HEK293T (cell line): ENCODE results near the gene SMAP2.

ENCODE experiments used
- BHLHE40 ChIP-seq: fragments of 450-650 bp; IDR thresholded peaks from 2 replicates; pipeline ENCODE4 v1.6.1; 2016; ENCODE audit warnings: mild to moderate bottlenecking, moderate library complexity, borderline replicate concordance
- ELF4 ChIP-seq: fragments of 450-650 bp; IDR thresholded peaks from 2 replicates; pipeline ENCODE4 v1.6.1; 2017; ENCODE audit warnings: antibody characterized with exemption
- NFRKB ChIP-seq: fragments of 450-650 bp; IDR thresholded peaks from 2 replicates; pipeline ENCODE4 v1.6.1; 2016; ENCODE audit warnings: mild to moderate bottlenecking, moderate library complexity
- PKNOX1 ChIP-seq: fragments of 450-650 bp; IDR thresholded peaks from 2 replicates; pipeline ENCODE4 v1.6.1; 2016
- SP1 ChIP-seq: fragments of 450-650 bp; IDR thresholded peaks from 2 replicates; pipeline ENCODE4 v1.6.1; 2017
- SUZ12 ChIP-seq: fragments of 450-650 bp; IDR thresholded peaks from 2 replicates; pipeline ENCODE4 v1.6.1; 2016; ENCODE audit warnings: mild to moderate bottlenecking
- TARDBP ChIP-seq: fragments of 450-650 bp; IDR thresholded peaks from 2 replicates; pipeline ENCODE4 v1.6.1; 2016

GRCh38 chr1:40360631-40361030, 12.9 kb upstream of the SMAP2 start:
- no peak for TF ChIP-seq TARDBP
- TF ChIP-seq SUZ12, result no peak
- TF ChIP-seq PKNOX1, result no peak
- TF ChIP-seq SP1, result no peak
- TF ChIP-seq BHLHE40, result no peak
- TF ChIP-seq ELF4, result no peak
- TF ChIP-seq NFRKB, result no peak
